ENCODE measurements around the gene UNC13D. TPM values are rescaled to one million over a fixed set of nuclear protein-coding genes. Genes with fewer than 3 reads are reported as not detected.
A peak's percentile ranks its signal among the peaks of the same experiment; 100 is the strongest.

The UNC13D gene
- polyA plus RNA-seq, 3 donors: 28.4 to 111 (median 53.3) TPM

GRCh38 chr17:75832652-75833400 is 11.4 kb downstream of the UNC13D start:
- Histone ChIP-seq H3K4me3 (replicated peaks in 1 of 3; ENCODE audit: low read depth in 2 of 3, low read length in 3 of 3) (no peak overlapping the region), H3K27me3 (ENCODE audit: control insufficient read depth in 2 of 2, insufficient read depth in 2 of 2, low read length in 2 of 2) (no peaks in the 10 kb centered on the region), H3K36me3 (replicated peaks in 1 of 2; ENCODE audit: control insufficient read depth in 1 of 2, insufficient read depth in 2 of 2, low read length in 2 of 2) (peaks cover 76 to 90% of the 10 kb centered on the region in 2 donors), H3K9ac (ENCODE audit: insufficient read depth, low read length, poor library complexity, severe bottlenecking) (peak overlapping the region; percentile 43), H3K4me1 (ENCODE audit: control insufficient read depth in 1 of 2, insufficient read depth in 2 of 2, low read length in 2 of 2) (peaks cover 14 to 29% of the 10 kb centered on the region in 2 donors), H3K27ac (ENCODE audit: low read depth in 1 of 2, low read length in 2 of 2) (peak overlapping the region; percentile 66 to 87), H3K9me3 (replicated peaks in 1 of 2; ENCODE audit: control insufficient read depth in 1 of 2, insufficient read depth in 1 of 2, low read length in 2 of 2) (no peaks in the 10 kb centered on the region), H2AFZ (ENCODE audit: insufficient read depth, low read depth, low read length, poor library complexity, severe bottlenecking) (no peak overlapping the region), H4K20me1 (ENCODE audit: insufficient read depth, low read length) (peaks cover 82% of the 10 kb centered on the region), H3K79me2 (ENCODE audit: insufficient read depth, low read length) (peaks cover 2% of the 10 kb centered on the region), H3K4me2 (replicated peaks; ENCODE audit: extremely low read depth, low read length, poor library complexity, severe bottlenecking) (peak overlapping the region; percentile 11)
- H3K36me3 Mint-ChIP-seq: peaks cover 68 to 96% of the 10 kb centered on the region in 2 donors
- peaks cover 0 to 2% (median 2%) of the 10 kb centered on the region in 3 donors for H3K27me3 Mint-ChIP-seq (ENCODE audit: low read depth in 3 of 3)
- no peak for DNase-seq
- WGBS (ENCODE audit: insufficient coverage): 39% methylated on average over 8 of the region's 20 CpGs
- peaks cover 30% of the 10 kb centered on the region for H3K4me1 Mint-ChIP-seq
- H3K27ac Mint-ChIP-seq: peak overlapping the region; percentile 87 to 95 (median 93)
- intact Hi-C loops (cut with micrococcal nuclease): no loop called here
- H3K9me3 Mint-ChIP-seq: no peaks in the 10 kb centered on the region
- no peak for TF ChIP-seq CTCF (IDR thresholded peaks at IDR 0.05)
- no peak overlapping the region for H3K4me3 Mint-ChIP-seq

- intact Hi-C loops (cut with micrococcal nuclease): no loop called here
- H3K4me3 ChIP-seq (replicated peaks in 1 of 3; ENCODE audit: low read depth in 2 of 3, low read length in 3 of 3): no peak overlapping the region
- H3K27me3 Mint-ChIP-seq (ENCODE audit: low read depth in 3 of 3): peaks cover 0 to 2% (median 2%) of the 10 kb centered on the region in 3 donors
Measured at GRCh38 chr17:75832164-75832651, 12.0 kb downstream of the UNC13D start.

More at GRCh38 chr17:75832164-75832651, 12.0 kb downstream of the UNC13D start:
- H3K36me3 Mint-ChIP-seq: peaks cover 62 to 90% of the 10 kb centered on the region in 2 donors
- H3K9me3 Mint-ChIP-seq: no peaks in the 10 kb centered on the region
- H3K4me2 ChIP-seq (replicated peaks; ENCODE audit: extremely low read depth, low read length, poor library complexity, severe bottlenecking): peak overlapping the region; percentile 11
- H3K4me3 Mint-ChIP-seq: peak overlapping the region in 1 of 2 donors; percentile 39
- H4K20me1 ChIP-seq (ENCODE audit: insufficient read depth, low read length): peaks cover 84% of the 10 kb centered on the region
- TF ChIP-seq CTCF (IDR thresholded peaks at IDR 0.05): no peak
- H3K4me1 Mint-ChIP-seq: peaks cover 31% of the 10 kb centered on the region
- peak overlapping the region; percentile 43 for H3K9ac ChIP-seq (ENCODE audit: insufficient read depth, low read length, poor library complexity, severe bottlenecking)
- peaks cover 77 to 90% of the 10 kb centered on the region in 2 donors for H3K36me3 ChIP-seq (replicated peaks in 1 of 2; ENCODE audit: control insufficient read depth in 1 of 2, insufficient read depth in 2 of 2, low read length in 2 of 2)
- no peaks in the 10 kb centered on the region for H3K79me2 ChIP-seq (ENCODE audit: insufficient read depth, low read length)
- peak overlapping the region; percentile 87 to 95 (median 93) for H3K27ac Mint-ChIP-seq
- H3K27me3 ChIP-seq (ENCODE audit: control insufficient read depth in 2 of 2, insufficient read depth in 2 of 2, low read length in 2 of 2): no peaks in the 10 kb centered on the region
- H3K27ac ChIP-seq (ENCODE audit: low read depth in 1 of 2, low read length in 2 of 2): peak overlapping the region; percentile 66 to 87
- H3K9me3 ChIP-seq (replicated peaks in 1 of 2; ENCODE audit: control insufficient read depth in 1 of 2, insufficient read depth in 1 of 2, low read length in 2 of 2): no peaks in the 10 kb centered on the region
- no peak overlapping the region for H2AFZ ChIP-seq (ENCODE audit: insufficient read depth, low read depth, low read length, poor library complexity, severe bottlenecking)
- peak; percentile 57 to 85 (median 76) for DNase-seq
- H3K4me1 ChIP-seq (ENCODE audit: control insufficient read depth in 1 of 2, insufficient read depth in 2 of 2, low read length in 2 of 2): peaks cover 14 to 29% of the 10 kb centered on the region in 2 donors
- 33% methylated on average over 8 of the region's 10 CpGs for WGBS (ENCODE audit: insufficient coverage)
